Memory B cell (primary cell): ENCODE data around the gene PRR33.

Source experiments
- ATAC-seq: fragments of 150-1000 bp; cut with Tn5 transposase; 2 replicates; pipeline ENCODE4 v1.10.0; 2021; ENCODE audit warnings: low read depth, mild to moderate bottlenecking, moderate library complexity
- DNase-seq, 2 donors: peaks; one replicate each; pipeline ENCODE4 v3.0.0; 2022; ENCODE audit warnings: low spot score in 2 of 2
- H3K27ac Mint-ChIP-seq: one replicate; pipeline ENCODE4 v1.8.0; 2022; ENCODE audit warnings: mild to moderate bottlenecking, moderate library complexity, mixed read lengths
- H3K27me3 Mint-ChIP-seq: one replicate; pipeline ENCODE4 v1.8.0; 2022; ENCODE audit warnings: mixed read lengths
- H3K36me3 Mint-ChIP-seq: one replicate; pipeline ENCODE4 v1.8.0; 2022; ENCODE audit warnings: mild to moderate bottlenecking, mixed read lengths
- H3K4me1 Mint-ChIP-seq: one replicate; pipeline ENCODE4 v1.8.0; 2022; ENCODE audit warnings: mixed read lengths
- H3K4me3 Mint-ChIP-seq: one replicate; pipeline ENCODE4 v1.8.0; 2022; ENCODE audit warnings: mild to moderate bottlenecking, moderate library complexity, mixed read lengths
- H3K9me3 Mint-ChIP-seq: one replicate; pipeline ENCODE4 v1.8.0; 2022; ENCODE audit warnings: mixed read lengths

The PRR33 gene

DNA sequence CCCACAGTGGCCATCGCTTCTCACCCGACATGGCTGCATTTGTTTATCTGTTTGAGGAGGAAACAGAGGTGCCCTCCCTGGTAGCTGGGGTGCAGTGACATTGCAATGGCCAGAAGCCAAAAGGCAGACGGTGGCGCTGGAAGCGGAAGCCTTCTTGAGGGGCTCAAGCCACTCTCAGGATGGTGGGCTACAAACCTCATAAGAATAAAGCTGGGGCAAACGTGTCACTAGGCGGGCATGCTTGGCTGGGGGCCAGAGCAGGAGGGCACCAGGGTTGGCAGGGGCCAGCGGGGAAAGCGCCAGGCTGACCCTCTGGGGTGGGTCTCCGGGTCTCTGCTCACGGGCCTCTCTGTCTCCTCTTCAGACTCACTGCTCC is 40.4 kb upstream of the PRR33 start:
- DNase-seq: no peak
- Mint-ChIP-seq H3K9me3 (peaks cover 1% of the 10 kb centered on the region), H3K4me3 (no peak overlapping the region), H3K27me3 (peaks cover 18% of the 10 kb centered on the region), H3K36me3 (peaks cover 3% of the 10 kb centered on the region), H3K27ac (no peak overlapping the region), H3K4me1 (no peaks in the 10 kb centered on the region)
- no peak for ATAC-seq

DNA sequence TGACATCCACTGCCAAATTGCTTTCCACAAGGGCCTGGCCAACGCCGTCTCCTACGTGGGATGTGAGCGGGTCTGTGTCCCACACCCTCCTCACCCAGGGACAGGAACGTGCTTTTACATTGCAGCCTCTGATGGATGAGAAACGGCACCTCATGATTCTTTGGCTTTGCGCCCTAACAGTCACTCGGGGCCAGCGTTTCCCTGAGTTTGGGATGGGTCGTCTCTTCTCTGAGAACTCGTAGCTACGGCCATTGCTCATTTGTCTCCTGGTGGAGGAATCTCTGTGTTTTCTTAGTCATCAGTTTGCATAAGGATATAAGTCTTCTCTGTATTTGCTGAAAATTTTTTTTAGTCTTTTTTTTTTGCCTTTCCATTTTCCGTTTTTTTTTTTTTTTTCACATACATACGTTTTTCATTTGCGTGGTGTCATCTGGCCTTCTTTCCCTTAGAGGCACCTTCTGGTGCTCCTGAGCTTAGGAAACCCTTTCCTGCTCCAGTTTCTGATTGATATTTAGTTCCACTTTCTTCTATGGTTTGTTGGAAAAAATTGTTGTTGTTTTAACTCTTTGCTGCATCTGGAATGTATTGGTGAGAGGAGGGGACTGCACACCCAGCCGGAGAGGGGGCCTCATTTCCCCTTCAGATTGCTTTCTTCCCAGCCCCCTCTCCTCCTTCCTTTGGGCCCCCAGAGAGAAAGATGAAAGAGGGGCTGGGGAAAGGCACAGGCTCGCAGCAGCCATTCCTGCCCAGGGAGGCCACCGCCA is 39.8 kb upstream of the PRR33 start:
- no peak for DNase-seq
- H3K4me1 Mint-ChIP-seq: no peaks in the 10 kb centered on the region
- no peak overlapping the region for H3K27ac Mint-ChIP-seq
- peaks cover 1% of the 10 kb centered on the region for H3K9me3 Mint-ChIP-seq
- peaks cover 20% of the 10 kb centered on the region for H3K27me3 Mint-ChIP-seq
- H3K4me3 Mint-ChIP-seq: no peak overlapping the region
- ATAC-seq: no peak
- peaks cover 3% of the 10 kb centered on the region for H3K36me3 Mint-ChIP-seq

DNA sequence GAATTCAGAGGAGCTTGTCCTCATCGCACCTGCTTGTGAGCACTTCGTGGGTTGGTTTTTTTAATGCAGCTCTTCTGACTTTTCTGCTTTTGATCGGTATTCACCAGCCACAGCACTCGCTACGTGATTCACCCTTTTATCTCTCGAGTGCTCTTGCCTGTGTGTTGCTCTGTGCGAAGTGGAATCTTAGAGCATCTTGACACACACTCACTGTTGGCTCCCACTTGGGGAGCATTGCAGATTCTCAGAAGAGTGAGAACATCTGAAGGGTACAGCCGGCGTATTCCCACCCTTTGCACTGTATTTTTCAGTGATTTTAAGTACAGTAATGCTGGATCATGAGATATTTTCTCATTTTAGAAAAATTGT is 38.8 kb upstream of the PRR33 start:
- no peak for DNase-seq
- Mint-ChIP-seq H3K9me3 (peaks cover 1% of the 10 kb centered on the region), H3K36me3 (peaks cover 3% of the 10 kb centered on the region), H3K4me1 (no peaks in the 10 kb centered on the region), H3K27ac (no peak overlapping the region), H3K27me3 (peaks cover 24% of the 10 kb centered on the region), H3K4me3 (no peak overlapping the region)
- ATAC-seq: no peak

DNA sequence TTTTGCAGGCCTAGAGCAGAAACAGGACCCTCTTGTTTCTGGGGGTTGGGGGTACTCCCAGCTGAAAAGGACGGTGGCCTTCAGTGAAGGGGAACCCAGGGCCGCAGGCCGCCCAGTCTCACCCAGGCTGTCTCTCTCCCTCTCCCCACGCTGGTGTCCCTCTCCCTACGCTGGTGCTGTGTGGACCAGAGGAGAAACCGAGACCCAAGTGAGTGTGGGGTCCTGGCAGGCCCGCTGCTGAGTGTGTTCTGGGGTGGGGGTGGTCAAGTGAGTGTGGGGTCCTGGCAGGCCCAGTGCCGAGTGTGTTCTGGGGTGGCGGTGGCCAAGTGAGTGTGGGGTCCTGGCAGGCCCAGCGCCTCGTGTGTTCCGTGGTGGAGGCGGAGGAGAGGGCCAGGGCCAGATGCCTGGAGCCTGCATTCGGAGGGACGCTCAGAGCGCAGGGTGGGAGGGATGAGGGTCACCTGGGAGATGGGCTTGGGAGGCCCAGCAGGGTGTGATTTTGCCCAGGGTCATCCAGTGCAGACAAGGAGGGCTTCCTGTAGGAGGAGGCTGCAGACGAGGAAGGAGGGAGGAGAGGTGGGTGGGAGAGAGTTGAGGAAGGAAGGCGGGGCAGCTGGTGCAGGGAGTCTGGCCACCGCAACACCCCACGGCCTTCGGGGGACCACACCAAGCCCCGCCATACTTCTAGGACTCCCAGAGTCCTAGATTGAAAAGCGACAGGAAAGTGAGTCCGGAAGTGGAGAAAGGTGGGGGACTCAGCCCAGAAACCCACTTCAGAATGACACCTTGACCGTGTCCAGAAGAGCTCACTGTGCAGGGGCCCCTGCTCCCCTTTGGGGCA is 38.1 kb upstream of the PRR33 start:
- DNase-seq: no peak
- H3K4me3 Mint-ChIP-seq: no peak overlapping the region
- H3K36me3 Mint-ChIP-seq: peaks cover 3% of the 10 kb centered on the region
- H3K4me1 Mint-ChIP-seq: no peaks in the 10 kb centered on the region
- H3K9me3 Mint-ChIP-seq: peaks cover 1% of the 10 kb centered on the region
- no peak overlapping the region for H3K27ac Mint-ChIP-seq
- no peak for ATAC-seq
- peaks cover 24% of the 10 kb centered on the region for H3K27me3 Mint-ChIP-seq

DNA sequence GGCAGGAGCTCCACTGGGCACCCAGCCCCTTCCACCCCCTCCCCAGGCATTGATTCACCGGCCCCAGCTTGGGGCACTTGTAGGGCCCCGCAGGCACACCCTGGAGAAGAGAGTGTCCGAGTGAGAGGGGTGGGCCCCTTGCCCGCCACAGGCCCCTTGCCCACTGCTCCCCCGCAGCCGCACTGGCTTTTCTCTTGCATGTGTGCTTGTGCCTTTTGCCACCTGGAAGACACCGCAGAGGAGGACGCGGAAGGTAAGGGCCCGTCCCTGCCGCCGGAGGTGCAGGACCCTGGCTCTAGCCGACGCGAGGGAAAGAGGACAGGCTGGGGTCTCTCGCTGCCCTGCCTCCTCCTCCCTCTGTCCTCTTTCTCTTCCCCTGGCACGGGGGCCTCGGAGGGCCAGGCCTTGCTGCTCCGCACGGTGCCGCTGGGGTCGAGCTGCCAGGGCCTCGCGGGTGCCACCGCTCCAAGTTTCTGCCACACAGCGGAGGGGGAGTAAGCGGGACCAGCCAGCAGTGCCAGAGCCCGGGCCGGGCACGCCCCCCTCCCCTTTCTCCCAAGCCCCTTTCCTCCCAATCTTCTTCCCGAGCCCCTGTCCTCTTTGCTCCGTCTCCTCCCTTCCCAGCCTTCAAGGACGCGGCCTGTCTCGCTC is 37.3 kb upstream of the PRR33 start:
- DNase-seq (no peak), ATAC-seq (no peak)
- peaks cover 1% of the 10 kb centered on the region for H3K9me3 Mint-ChIP-seq
- H3K4me1 Mint-ChIP-seq: peaks cover under 1% of the 10 kb centered on the region
- H3K4me3 Mint-ChIP-seq: no peak overlapping the region
- peaks cover 22% of the 10 kb centered on the region for H3K27me3 Mint-ChIP-seq
- H3K27ac Mint-ChIP-seq: no peak overlapping the region
- peaks cover 3% of the 10 kb centered on the region for H3K36me3 Mint-ChIP-seq

DNA sequence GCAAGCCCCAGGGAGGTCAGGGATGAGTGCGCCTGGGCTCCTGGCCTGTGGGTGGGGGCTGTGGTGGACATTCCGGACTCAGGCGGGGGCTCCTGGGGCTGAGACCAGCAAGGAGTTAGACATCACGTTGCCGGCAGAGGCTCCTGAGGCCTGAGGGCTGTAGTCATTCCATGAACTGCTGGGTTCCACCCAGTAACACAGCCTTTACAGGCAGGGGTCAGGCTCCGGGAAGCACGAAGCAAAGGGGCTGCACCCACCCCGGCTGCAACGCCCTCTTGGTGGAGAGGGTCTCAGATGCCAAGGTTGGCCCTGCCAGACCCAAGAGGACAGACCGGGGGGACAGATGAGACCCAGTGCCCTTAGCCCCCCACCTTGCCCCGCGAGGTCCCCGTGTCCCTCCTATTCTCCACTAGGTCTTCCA is 36.8 kb upstream of the PRR33 start:
- ATAC-seq (no peak), DNase-seq (no peak)
- Mint-ChIP-seq H3K36me3 (peaks cover 3% of the 10 kb centered on the region), H3K27me3 (peaks cover 25% of the 10 kb centered on the region), H3K9me3 (peaks cover 1% of the 10 kb centered on the region), H3K27ac (no peak overlapping the region), H3K4me1 (peaks cover 6% of the 10 kb centered on the region), H3K4me3 (no peak overlapping the region)

DNA sequence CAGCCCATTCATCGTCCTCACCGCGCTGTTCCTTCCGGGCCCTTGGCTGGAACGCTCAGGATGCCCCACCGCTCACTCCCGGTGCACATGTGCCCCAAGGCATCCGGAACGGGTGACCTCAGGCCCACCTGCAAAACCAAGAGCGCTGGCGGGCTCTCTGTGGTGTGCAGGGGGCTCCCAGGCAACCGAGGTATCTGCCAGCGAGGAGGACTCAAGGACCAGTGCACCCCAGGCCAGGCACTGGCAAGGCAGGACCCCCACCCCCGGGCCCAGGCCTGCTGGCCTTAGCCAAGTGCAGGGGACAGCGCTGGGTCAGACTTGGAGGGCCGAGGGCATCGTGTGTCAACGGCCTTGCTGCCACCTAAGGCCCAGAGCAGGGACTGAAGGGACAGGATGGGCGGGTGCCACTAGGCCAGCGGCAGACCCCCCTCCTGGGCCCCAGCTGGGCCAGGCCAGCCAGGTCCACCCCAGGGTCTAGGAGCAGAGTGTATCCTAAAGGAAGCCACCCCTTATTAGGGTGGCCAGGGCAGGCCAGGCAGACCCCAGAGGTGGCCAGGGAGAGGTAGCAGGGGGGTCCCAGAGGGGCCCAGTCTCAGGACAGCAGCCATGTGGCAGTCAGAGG is 36.3 kb upstream of the PRR33 start:
- ATAC-seq: no peak
- no peak overlapping the region for H3K27ac Mint-ChIP-seq
- H3K36me3 Mint-ChIP-seq: no peaks in the 10 kb centered on the region
- no peak overlapping the region for H3K4me3 Mint-ChIP-seq
- no peaks in the 10 kb centered on the region for H3K9me3 Mint-ChIP-seq
- H3K27me3 Mint-ChIP-seq: peaks cover 21% of the 10 kb centered on the region
- DNase-seq: no peak
- H3K4me1 Mint-ChIP-seq: peaks cover 6% of the 10 kb centered on the region

DNA sequence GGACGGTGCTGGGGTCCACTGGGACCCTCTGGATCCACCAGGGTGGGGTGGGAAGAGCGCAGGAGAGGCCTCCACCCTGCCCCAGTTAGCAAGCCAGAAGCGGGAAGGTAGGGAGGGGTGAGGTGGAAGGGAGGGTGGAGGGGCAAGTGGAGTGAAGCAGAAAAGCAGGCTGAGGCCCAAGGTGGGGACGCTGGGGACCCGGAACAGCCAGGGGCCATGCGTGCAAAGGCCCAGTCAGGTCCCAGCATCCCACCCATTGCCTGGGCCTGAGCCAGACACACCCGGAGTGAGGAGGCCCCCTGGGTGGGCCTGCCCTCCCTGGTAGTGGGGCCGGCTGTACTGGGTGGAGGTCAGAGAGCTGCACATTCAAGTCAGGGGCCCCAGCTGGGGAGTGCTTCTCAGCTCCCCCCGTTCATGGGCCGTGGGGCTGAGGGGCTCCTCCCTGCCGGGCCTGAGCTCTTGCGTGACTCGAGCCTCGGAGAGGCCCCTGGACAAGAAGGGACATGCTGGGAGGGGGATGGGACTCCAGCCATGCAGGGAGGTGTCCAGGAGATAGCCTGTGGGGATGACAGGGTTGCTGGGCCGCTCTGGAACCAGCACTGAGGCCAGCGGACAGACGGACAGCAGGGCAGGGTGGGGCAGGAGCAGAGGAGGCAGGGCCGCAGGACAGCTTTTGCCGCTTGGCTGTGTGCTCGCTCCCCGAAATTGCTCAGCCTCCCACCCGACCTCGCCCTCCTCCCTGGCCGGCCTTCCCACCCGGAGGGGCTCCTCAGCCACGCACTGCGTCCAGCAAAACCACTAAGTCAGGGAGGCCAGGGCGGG is 35.5 kb upstream of the PRR33 start:
- Mint-ChIP-seq H3K4me1 (peaks cover 9% of the 10 kb centered on the region), H3K36me3 (no peaks in the 10 kb centered on the region), H3K27ac (no peak overlapping the region), H3K4me3 (no peak overlapping the region), H3K9me3 (no peaks in the 10 kb centered on the region), H3K27me3 (peaks cover 20% of the 10 kb centered on the region)
- no peak for DNase-seq
- ATAC-seq: no peak

DNA sequence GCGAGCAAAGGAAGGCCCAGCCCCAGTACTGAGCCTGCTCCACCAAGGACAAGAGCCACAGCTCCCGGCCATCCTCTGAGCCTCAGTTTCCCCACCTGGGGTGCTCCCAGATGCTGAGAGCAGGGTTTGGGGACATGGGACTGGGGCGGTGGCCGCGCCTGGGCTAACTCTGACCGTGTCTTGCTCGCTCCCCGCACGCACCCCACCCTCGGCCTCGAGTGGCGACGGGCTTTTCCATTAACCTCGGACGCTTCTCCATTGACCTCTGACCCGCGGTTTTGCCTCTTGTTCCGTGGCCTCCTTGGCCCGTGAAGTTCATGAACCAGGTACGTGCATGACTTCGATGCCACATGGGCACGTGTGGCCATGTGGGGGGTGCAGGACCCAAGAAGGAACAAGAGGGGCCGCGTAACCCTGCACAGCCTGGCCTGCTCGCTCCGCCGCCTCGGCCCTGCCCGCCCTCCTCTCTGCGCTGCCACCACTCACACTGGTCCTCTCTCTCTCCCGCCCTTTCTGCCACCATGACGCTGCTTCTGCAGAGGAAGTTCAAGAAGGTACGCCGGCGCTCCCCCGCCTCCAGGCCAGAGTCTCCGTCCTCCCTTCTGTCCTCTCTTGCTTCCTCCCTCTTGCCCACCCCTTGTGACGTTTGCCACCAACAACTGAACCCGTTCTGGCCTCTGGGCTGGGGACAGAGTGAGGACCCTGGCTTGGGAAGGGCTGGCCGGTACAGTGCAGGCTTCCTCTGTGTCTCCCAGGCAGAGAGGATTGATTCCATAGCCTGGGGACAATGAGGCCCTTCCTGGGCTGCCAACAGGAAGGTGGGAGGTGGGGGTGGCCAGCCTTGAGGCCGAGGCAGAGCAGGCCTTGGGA is 34.7 kb upstream of the PRR33 start:
- Mint-ChIP-seq H3K9me3 (no peaks in the 10 kb centered on the region), H3K4me1 (peaks cover 9% of the 10 kb centered on the region), H3K27me3 (peaks cover 20% of the 10 kb centered on the region), H3K27ac (no peak overlapping the region), H3K36me3 (no peaks in the 10 kb centered on the region), H3K4me3 (no peak overlapping the region)
- ATAC-seq (peak; percentile 36), DNase-seq (no peak)

DNA sequence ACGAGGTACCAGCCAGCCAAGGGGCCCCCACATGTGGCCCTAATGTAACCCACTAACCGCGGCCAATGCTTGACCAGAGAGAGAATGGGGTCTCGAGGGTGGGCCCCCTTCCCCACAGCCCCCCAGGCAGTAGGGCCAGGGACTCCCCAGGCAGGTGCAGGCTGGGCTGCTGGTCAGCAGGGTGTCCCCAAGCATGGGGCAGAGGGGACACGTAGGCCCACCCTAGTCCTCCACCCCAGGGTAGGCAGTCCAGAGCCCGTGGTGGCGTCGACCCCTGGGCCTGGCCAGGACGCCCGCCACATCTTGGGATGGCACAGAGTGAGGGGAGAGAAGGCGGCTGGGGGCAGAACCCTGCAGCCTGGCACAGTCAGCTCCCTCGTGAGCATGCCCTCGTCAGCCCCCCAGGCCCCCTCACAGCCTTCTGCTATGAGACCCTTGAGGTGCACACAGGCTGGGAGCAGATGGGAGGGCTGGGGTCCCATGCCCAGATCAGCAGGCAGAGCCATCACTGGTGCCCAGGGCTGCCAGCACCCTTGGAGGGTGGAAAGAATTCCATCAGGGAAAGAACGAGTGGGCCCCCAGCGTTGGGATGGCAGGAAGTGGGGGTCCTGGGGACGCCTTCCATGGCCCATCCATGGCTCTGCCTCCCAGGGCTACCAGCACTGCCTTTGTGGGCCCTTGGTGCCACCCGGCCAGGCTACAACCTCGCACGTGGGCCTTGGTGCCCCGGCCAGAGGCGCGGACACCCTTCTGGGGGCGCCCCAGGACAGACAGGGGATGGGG is 33.9 kb upstream of the PRR33 start:
- DNase-seq (no peak), ATAC-seq (no peak)
- H3K4me3 Mint-ChIP-seq: no peak overlapping the region
- H3K4me1 Mint-ChIP-seq: peaks cover 13% of the 10 kb centered on the region
- H3K9me3 Mint-ChIP-seq: no peaks in the 10 kb centered on the region
- H3K27me3 Mint-ChIP-seq: peaks cover 20% of the 10 kb centered on the region
- no peaks in the 10 kb centered on the region for H3K36me3 Mint-ChIP-seq
- H3K27ac Mint-ChIP-seq: no peak overlapping the region

DNA sequence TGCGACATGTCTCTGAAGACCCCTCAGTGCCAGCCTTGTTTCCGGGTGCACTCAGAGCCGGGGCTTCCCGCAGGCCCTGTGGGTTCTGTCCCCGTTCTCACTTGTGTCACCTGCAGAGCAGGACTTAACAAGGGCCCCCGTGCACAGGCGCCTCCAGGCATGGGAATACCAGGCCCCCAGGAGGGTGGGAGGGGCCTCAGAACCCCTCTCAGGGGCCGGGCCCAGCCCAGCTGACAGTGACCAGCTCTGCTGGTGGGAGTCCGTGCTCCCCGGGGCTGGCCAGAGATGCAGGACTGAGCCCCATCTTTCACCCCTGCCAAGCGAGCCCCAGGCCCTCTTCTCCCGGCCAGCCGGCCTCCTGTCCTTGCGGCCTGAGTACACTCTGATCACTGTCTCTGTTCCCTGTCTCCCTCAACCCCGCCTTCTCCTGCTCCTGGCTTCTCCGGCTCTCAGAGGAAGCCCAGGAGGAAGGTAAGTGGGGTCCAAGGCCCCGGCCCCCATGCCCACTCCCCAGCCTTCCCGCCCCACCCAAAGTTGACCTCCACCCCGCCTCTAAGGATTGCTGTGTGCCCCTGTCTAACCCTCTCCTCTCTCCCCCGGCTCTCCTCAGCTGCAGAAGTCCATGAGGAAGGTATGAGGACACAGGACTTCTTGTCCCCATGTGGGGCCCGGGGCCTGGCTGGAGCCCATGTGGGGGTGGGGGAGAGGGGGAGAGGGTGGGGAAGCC is 33.1 kb upstream of the PRR33 start:
- Mint-ChIP-seq H3K9me3 (no peaks in the 10 kb centered on the region), H3K27me3 (peaks cover 20% of the 10 kb centered on the region), H3K27ac (no peak overlapping the region), H3K36me3 (no peaks in the 10 kb centered on the region), H3K4me3 (no peak overlapping the region), H3K4me1 (peaks cover 13% of the 10 kb centered on the region)
- DNase-seq: no peak
- ATAC-seq: no peak

DNA sequence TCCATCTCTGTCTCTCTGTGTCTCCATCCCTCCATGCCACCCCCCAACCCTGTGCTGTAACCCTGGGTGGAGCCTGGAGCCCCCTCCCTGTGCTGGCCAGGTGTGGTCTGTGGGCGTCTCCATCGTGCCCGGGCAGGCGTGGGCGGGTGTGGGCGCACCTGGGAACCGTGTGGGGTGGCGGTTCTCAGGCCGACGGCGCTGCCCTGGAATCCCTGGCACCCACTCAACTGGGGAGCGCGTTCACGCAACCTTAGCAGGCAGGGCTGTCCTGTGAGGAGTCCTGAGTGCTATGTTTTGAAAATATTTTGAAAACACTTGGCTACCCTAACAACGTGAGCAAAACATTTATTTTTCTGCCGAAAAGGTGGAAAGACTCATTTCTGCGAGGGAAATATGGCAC is 32.5 kb upstream of the PRR33 start:
- ATAC-seq (no peak), DNase-seq (no peak)
- H3K9me3 Mint-ChIP-seq: no peaks in the 10 kb centered on the region
- no peaks in the 10 kb centered on the region for H3K36me3 Mint-ChIP-seq
- H3K4me3 Mint-ChIP-seq: no peak overlapping the region
- peaks cover 18% of the 10 kb centered on the region for H3K27me3 Mint-ChIP-seq
- peaks cover 13% of the 10 kb centered on the region for H3K4me1 Mint-ChIP-seq
- H3K27ac Mint-ChIP-seq: no peak overlapping the region
